A549 (cell line): ENCODE measurements around the gene CNNM2. TPM values are rescaled to one million over a fixed set of nuclear protein-coding genes. Genes with fewer than 3 reads are reported as not detected.

ENCODE experiments used
- ATAC-seq, 2 experiments: fragments of 200-7000 bp in 1 of 2; fragments of >200 bp in 1 of 2; cut with Nextera tagmentation in 1 of 2; cut with Tn5 transposase in 1 of 2; 3 replicates each; pipeline versions ENCODE4 v1.8.0 to v1.9.1; 2018 to 2020; ENCODE audit warnings: mild to moderate bottlenecking in 1 of 2, moderate library complexity in 1 of 2
- CTCF ChIA-PET: fragments of 300-600 bp; sonication (Branson Sonifier 250); formaldehyde crosslinking; extraction: SDS; loops from one replicate; lab custom pipeline; 2021; ENCODE audit warnings: antibody characterized with exemption, inconsistent platforms; lab: Yijun Ruan, JAX
- POLR2A ChIA-PET: fragments of 350-600 bp; formaldehyde crosslinking; extraction: SDS; loops from one replicate; lab custom pipeline; 2021; ENCODE audit warnings: antibody characterized with exemption, inconsistent platforms; lab: Yijun Ruan, JAX
- DNase-seq, 2 experiments: peaks; one replicate each; pipeline versions ENCODE4 v3.0.0 to v3.0.0-alpha.2; 2011 to 2016; ENCODE audit warnings: low read depth in 1 of 2, low spot score in 1 of 2
- FAIRE-seq: peaks from 2 replicates; lab custom pipeline; 2011; peaks lifted over from hg19 to GRCh38; lab: Jason Lieb, UNC
- H3K27ac ChIP-seq, 2 experiments: fragments of >200 bp; sonication (Bioruptor Twin); formaldehyde crosslinking; 3 replicates each; pipeline ENCODE4 v1.5.1; 2016 to 2017
- H3K4me1 ChIP-seq: fragments of >200 bp; sonication (Bioruptor Twin); formaldehyde crosslinking; 3 replicates; pipeline ENCODE4 v1.6.1; 2016
- H3K4me2 ChIP-seq: fragments of >200 bp; sonication (Bioruptor Twin); formaldehyde crosslinking; 3 replicates; pipeline ENCODE4 v1.6.1; 2016
- H3K4me3 ChIP-seq: fragments of >200 bp; sonication (Bioruptor Twin); formaldehyde crosslinking; 3 replicates; pipeline ENCODE4 v1.5.1; 2016
- H3K9me3 ChIP-seq: fragments of >200 bp; sonication (Bioruptor Twin); formaldehyde crosslinking; 3 replicates; pipeline ENCODE4 v1.6.1; 2016
- CBX8 ChIP-seq: fragments of 200-600 bp; sonication (generic); IDR thresholded peaks from 2 replicates; pipeline ENCODE4 v1.6.1; 2016
- CHD4 ChIP-seq: fragments of 200-600 bp; sonication (generic); IDR thresholded peaks from 2 replicates; pipeline ENCODE4 v1.6.1; 2016; ENCODE audit warnings: antibody characterized with exemption, mild to moderate bottlenecking, borderline replicate concordance
- EP300 ChIP-seq, 2 experiments: fragments of >200 bp; sonication (Bioruptor Twin); formaldehyde crosslinking; IDR thresholded peaks; 2 replicates in 1 of 2; 3 replicates in 1 of 2; pipeline ENCODE4 v1.6.1; 2016 to 2017
- HDAC2 ChIP-seq: fragments of 200-600 bp; sonication (generic); IDR thresholded peaks from 2 replicates; pipeline ENCODE4 v1.6.1; 2016
- HOXB13 ChIP-seq: fragments of 250-450 bp; sonication (Bioruptor Pico); IDR thresholded peaks from 2 replicates; pipeline ENCODE4 v1.5.0; 2020; ENCODE audit warnings: low read depth, mild to moderate bottlenecking, moderate library complexity
- JUN ChIP-seq, 2 experiments: fragments of >200 bp; sonication (Bioruptor Twin); formaldehyde crosslinking; IDR thresholded peaks; 2 replicates in 1 of 2; 3 replicates in 1 of 2; pipeline ENCODE4 v1.6.1; 2016 to 2017
- JUNB ChIP-seq: fragments of >200 bp; sonication (Bioruptor Twin); formaldehyde crosslinking; IDR thresholded peaks from 2 replicates; pipeline ENCODE4 v1.6.1; 2016
- KDM1A ChIP-seq: fragments of 200-600 bp; sonication (generic); IDR thresholded peaks from 2 replicates; pipeline ENCODE4 v1.6.1; 2016; ENCODE audit warnings: low read depth, mild to moderate bottlenecking
- MAX ChIP-seq: IDR thresholded peaks from 2 replicates; pipeline ENCODE4 v1.6.1; 2012
- MAZ ChIP-seq: fragments of 150-350 bp; IDR thresholded peaks from 2 replicates; pipeline ENCODE4 v1.6.1; 2014; ENCODE audit warnings: antibody characterized with exemption, low read depth, low read length, borderline replicate concordance
- MYC ChIP-seq: IDR thresholded peaks from 2 replicates; pipeline ENCODE4 v1.6.1; 2012; ENCODE audit warnings: mild to moderate bottlenecking, inconsistent platforms, low read length, improper control_type of control experiment, borderline replicate concordance
- NPAS2 ChIP-seq: fragments of 250-450 bp; sonication (Bioruptor Pico); IDR thresholded peaks from 2 replicates; pipeline ENCODE4 v1.8.0; 2022; ENCODE audit warnings: mild to moderate bottlenecking, moderate library complexity, borderline replicate concordance
- PBX3 ChIP-seq: IDR thresholded peaks from 2 replicates; pipeline ENCODE4 v1.6.1; 2012
- RFX5 ChIP-seq: fragments of 450-650 bp; IDR thresholded peaks from 2 replicates; pipeline ENCODE4 v1.7.1; 2014; ENCODE audit warnings: antibody characterized with exemption, mild to moderate bottlenecking, moderate library complexity
- RNF2 ChIP-seq: fragments of 200-600 bp; sonication (generic); IDR thresholded peaks from 2 replicates; pipeline ENCODE4 v1.6.1; 2016; ENCODE audit warnings: low read depth, mild to moderate bottlenecking, antibody characterized with exemption, moderate library complexity, borderline replicate concordance
- SREBF2 ChIP-seq: fragments of 450-650 bp; IDR thresholded peaks from 2 replicates; pipeline ENCODE4 v1.6.1; 2014; ENCODE audit warnings: mild to moderate bottlenecking, moderate library complexity
- TP53 ChIP-seq: fragments of 250-450 bp; sonication (Bioruptor Pico); IDR thresholded peaks from 2 replicates; pipeline ENCODE4 v1.5.0; 2021; ENCODE audit warnings: mild to moderate bottlenecking, moderate library complexity
- WGBS: methylation state at CpG from one replicate; pipeline ENCODE4 v1.1.6; 2017; ENCODE audit errors: missing lambda C conversion rate; 5-methylcytosine and 5-hydroxymethylcytosine counted together
- polyA plus RNA-seq, 4 experiments: library from polyadenylated mRNA; depleted of rRNA in 3 of 4; stranded (reverse); fragments of >200 nt; fragmentation: RNase III in 1 of 4; extraction: RNeasy Plus Mini Kit Qiagen cat#74134 plus additional on column Dnase treatment in 1 of 4; gene quantifications; 2 replicates in 3 of 4; 3 replicates in 1 of 4; pipeline ENCODE4 v1.2.3, GENCODE V29; 2011 to 2017
- TF ChIP-seq, protein P1 (sequence below): fragments of 200-600 bp; sonication (generic); IDR thresholded peaks from 2 replicates; pipeline ENCODE4 v1.6.1; 2016; ENCODE audit warnings: antibody characterized with exemption, mild to moderate bottlenecking, moderate library complexity
- TF ChIP-seq, protein P2 (sequence below): fragments of 250-450 bp; sonication (Bioruptor Pico); IDR thresholded peaks from 2 replicates; pipeline ENCODE4 v1.5.0; 2021; ENCODE audit warnings: mild to moderate bottlenecking, moderate library complexity, borderline replicate concordance

The CNNM2 gene
- polyA plus RNA-seq, 2 of the 4 experiments (the other 2 are of a cell fraction): 6.4 to 6.9 TPM

DNA sequence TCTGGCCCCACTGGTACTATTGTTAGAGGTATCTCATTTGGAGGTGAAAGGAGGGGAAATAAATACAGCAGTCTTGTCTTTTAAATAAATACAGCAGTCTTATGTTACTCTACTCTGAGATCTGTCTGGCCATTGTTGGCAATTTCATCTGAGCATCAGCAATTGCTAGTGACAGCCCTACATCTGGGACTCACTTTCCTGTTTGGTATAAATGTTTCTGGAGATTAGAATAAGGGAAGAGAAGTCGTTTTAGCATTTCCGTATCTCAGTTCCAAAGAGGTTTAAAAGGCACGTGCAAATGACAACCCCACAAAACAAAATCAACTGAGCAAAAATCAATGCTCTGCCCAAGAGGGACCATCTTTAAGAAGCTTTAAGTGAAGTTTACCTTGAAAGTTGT lies 18.1 kb upstream of the CNNM2 start (continued):
- TF ChIP-seq, protein P1, sequence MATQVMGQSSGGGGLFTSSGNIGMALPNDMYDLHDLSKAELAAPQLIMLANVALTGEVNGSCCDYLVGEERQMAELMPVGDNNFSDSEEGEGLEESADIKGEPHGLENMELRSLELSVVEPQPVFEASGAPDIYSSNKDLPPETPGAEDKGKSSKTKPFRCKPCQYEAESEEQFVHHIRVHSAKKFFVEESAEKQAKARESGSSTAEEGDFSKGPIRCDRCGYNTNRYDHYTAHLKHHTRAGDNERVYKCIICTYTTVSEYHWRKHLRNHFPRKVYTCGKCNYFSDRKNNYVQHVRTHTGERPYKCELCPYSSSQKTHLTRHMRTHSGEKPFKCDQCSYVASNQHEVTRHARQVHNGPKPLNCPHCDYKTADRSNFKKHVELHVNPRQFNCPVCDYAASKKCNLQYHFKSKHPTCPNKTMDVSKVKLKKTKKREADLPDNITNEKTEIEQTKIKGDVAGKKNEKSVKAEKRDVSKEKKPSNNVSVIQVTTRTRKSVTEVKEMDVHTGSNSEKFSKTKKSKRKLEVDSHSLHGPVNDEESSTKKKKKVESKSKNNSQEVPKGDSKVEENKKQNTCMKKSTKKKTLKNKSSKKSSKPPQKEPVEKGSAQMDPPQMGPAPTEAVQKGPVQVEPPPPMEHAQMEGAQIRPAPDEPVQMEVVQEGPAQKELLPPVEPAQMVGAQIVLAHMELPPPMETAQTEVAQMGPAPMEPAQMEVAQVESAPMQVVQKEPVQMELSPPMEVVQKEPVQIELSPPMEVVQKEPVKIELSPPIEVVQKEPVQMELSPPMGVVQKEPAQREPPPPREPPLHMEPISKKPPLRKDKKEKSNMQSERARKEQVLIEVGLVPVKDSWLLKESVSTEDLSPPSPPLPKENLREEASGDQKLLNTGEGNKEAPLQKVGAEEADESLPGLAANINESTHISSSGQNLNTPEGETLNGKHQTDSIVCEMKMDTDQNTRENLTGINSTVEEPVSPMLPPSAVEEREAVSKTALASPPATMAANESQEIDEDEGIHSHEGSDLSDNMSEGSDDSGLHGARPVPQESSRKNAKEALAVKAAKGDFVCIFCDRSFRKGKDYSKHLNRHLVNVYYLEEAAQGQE: no peak
- TF ChIP-seq CHD4 (no peak), MAX (no peak)

DNA sequence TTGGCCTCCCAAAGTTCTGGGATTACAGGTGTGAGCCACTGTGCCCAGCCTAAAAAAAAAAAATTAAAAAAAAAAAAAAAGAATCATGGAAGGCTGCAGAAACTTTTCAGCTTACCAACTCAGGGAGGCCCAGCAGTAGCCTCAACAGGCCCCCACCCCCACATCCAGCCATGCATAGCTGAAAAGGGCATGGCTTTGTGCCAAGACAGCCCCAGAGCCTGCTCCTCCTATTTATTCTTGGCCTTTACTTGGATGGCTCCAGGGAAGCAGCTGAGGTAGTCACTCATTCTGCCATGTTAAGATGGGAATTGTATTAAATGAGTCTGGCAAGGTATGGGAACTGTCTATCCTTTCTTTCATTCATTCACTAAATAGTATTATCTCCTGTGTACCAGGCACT lies 13.7 kb upstream of the CNNM2 start:
- H3K9me3 ChIP-seq: no peaks in the 10 kb centered on the region
- ATAC-seq (no peak), DNase-seq (no peak), FAIRE-seq (no peak)
- no peak overlapping the region for H3K4me3 ChIP-seq
- H3K4me2 ChIP-seq: no peak overlapping the region
- ChIA-PET CTCF (interaction anchor here (0.7 to 12.1 kb wide), 6 partner anchors 10 to 225 kb away, joined by 3 to 242 read pairs (median 6); partner anchors contain the start of genes CNNM2 and CYP17A1), POLR2A (interaction anchor here (0.6 kb wide), 1 partner anchor 153 kb away, joined by 4 read pairs; no protein-coding TSS in a partner anchor)
- TF ChIP-seq PBX3: no peak
- TF ChIP-seq CBX8: no peak
- TF ChIP-seq TP53 (CRISPR knock-in tag): no peak
- H3K27ac ChIP-seq: no peak overlapping the region
- H3K4me1 ChIP-seq: no peaks in the 10 kb centered on the region

DNA sequence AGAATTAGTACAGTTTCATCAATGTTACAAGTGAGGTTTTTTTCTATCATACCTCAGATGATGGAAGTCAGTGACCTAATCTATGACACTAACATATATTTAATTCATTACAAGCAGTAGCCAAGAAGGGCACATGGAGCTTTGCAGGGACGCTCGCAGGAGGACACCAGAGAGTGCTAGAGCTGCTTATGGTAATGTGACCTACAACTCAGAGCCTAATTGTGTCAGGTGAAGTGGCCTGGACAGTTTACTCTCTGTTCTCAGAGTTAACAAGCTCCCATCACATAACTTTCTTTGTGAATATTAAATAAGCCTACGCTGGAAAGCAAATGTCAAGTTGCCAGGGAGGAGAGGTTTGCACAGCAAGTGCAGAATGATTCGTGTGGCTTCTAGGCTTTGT lies 11.6 kb upstream of the CNNM2 start:
- Histone ChIP-seq H3K9me3 (no peaks in the 10 kb centered on the region), H3K4me1 (no peaks in the 10 kb centered on the region), H3K4me3 (no peak overlapping the region), H3K4me2 (no peak overlapping the region), H3K27ac (no peak overlapping the region)
- FAIRE-seq: no peak
- ChIA-PET CTCF (interaction anchor here (3.8 kb wide), 1 partner anchor 11 kb away, joined by 19 read pairs; the partner anchor contains the start of gene CNNM2), POLR2A (no interaction called here)
- no peak for ATAC-seq
- WGBS: 68% methylated on average over 4 of the region's 4 CpGs
- TF ChIP-seq, protein P2, sequence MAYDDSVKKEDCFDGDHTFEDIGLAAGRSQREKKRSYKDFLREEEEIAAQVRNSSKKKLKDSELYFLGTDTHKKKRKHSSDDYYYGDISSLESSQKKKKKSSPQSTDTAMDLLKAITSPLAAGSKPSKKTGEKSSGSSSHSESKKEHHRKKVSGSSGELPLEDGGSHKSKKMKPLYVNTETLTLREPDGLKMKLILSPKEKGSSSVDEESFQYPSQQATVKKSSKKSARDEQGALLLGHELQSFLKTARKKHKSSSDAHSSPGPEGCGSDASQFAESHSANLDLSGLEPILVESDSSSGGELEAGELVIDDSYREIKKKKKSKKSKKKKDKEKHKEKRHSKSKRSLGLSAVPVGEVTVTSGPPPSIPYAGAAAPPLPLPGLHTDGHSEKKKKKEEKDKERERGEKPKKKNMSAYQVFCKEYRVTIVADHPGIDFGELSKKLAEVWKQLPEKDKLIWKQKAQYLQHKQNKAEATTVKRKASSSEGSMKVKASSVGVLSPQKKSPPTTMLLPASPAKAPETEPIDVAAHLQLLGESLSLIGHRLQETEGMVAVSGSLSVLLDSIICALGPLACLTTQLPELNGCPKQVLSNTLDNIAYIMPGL (CRISPR knock-in tag): no peak
- TF ChIP-seq JUNB (no peak), RNF2 (no peak), HDAC2 (no peak), CBX8 (no peak), HOXB13 (CRISPR knock-in tag) (no peak), MYC (no peak), NPAS2 (no peak), RFX5 (no peak), JUN (IDR thresholded peaks at IDR 0.05) (no peak), KDM1A (no peak), MAZ (no peak), SREBF2 (no peak), EP300 (IDR thresholded peaks at IDR 0.05) (no peak)
- no peak for DNase-seq
